Limb (tissue), 2 donors: ENCODE data around the gene MAPK14.
"Not testable (repeated sequence)": the region's sequence is repeated elsewhere in the genome, so short reads cannot be mapped to it uniquely, and the experiment has no call there.

Experiments used
- DNase-seq, 2 donors: peaks; one replicate each; pipeline ENCODE4 v3.0.0-alpha.2; 2016; ENCODE audit errors: extremely low spot score in 2 of 2

MAPK14 gene

DNA sequence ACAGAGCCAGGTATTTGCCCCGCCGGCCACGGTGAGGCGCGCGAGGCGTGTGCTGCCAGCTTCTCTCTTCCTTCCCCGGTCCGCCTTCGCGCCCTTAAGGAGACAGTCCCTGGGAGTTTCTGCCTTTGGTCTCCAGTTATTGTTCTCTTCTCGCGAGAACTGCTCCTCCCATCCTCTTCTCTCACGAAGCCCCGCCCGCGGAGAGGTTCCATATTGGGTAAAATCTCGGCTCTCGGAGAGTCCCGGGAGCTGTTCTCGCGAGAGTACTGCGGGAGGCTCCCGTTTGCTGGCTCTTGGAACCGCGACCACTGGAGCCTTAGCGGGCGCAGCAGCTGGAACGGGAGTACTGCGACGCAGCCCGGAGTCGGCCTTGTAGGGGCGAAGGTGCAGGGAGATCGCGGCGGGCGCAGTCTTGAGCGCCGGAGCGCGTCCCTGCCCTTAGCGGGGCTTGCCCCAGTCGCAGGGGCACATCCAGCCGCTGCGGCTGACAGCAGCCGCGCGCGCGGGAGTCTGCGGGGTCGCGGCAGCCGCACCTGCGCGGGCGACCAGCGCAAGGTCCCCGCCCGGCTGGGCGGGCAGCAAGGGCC lies at the start of gene MAPK14:
MAPK14 (plus strand) TSS at position 308 of the 587 bp plus-strand sequence. CDS start 350 bp downstream, outside the sequence.
- peak; percentile 99 to 100 for DNase-seq

DNA sequence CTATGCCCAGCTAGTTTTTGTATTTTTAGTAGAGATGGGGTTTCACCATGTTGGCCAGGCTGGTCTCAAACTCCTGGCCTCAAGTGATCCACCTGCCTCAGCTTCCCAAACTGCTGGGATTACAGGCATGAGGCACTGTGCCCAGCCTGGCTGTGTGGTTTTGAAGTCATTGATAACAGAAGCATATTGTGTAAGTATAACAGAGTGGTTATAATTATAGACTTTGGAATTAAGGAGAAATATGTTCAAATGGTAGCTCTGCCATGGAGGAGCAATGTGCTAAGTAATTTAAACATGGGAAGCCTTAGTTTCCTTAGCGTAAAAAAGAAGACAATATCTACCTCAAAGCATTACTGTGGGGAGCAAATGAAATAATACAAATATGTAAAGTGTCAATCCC lies 47.5 kb upstream of the MAPK14 start:
- DNase-seq = not testable (repeated sequence)

DNA sequence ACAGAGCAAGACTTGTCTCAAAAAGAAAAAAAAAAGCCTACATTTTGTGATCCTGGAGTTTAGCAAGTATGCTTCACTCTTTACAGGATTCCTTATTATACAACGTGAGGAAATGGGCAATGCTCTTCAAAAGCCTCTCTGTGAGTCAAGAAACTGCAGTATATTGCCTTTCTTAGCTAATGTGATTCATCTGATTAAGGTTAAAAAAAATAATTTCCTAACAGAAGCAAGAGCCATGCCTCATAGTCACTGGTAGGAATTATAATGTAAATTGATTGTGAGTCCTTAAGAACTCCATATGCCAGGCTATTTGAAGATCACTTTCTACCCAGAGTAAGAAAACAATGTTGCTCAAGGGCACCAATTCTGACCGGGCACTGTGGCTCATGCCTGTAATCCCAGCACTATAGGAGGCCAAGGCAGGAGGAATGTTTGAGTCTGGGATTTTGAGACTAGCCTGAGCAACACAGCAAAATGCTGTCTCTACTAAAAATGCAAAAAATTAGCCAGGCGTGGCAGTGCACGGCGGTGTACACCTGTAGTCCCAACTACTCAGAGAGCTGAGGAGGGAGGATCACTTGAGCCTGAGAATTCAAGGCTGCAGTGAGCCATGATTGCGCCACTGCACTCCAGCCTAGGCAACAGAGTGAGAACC lies 46.5 kb upstream of the MAPK14 start:
- no peak for DNase-seq

DNA sequence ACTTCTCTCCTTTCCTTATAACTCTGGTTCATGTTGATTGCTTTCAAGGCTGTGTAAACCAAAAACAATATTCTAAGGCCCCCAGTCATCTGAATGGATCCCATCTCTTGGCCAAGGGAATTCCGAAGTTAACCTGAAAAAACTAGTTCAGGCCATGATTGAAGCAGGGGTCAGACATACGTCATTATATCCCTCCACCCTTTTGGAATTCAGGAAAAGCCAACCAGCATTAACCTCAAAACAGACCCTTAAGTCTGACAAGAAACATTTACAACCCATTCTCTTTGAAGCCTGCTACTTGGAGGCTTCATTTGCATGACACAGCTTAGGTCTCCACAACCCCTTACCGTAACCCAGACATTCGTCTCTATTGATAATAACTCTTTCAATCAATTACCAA lies 42.9 kb upstream of the MAPK14 start:
- DNase-seq = no peak

DNA sequence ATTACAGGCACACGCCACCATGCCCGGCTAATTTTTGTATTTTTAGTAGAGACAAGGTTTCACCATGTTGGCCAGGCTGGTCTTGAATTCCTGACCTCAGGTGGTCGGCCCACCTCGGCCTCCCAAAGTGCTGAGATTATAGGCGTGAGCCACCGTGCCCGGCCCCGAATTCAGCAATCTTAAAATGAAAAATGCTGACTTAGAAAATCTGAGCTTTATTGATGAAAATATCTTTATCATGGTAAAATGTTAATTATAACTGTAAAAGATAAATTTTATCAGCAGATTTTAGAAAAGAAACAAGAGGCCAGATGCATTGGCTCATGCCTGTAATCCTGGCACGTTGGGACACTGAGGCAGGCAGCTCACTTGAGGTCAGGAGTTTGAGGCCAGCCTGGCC lies 39.6 kb upstream of the MAPK14 start:
- not testable (repeated sequence) for DNase-seq

DNA sequence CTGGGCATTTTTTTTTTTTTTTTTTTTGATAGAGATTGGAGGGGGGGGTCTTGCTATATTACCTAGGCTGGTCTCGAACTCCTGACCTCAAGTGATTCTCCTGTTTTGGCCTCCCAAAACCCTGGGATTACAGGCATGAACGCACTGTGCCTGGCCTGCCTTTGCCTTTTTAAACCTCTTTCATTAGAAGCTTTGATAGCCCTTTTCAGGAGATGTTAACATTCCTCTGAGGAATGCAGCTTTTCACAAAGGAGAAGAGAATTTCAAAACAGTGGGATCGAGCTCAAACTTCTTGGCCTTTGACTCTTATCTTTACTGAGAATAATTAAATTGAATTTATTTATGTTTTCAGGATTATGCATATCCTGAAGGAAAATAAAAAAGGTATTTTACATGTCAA lies 34.5 kb upstream of the MAPK14 start:
- DNase-seq = no peak

DNA sequence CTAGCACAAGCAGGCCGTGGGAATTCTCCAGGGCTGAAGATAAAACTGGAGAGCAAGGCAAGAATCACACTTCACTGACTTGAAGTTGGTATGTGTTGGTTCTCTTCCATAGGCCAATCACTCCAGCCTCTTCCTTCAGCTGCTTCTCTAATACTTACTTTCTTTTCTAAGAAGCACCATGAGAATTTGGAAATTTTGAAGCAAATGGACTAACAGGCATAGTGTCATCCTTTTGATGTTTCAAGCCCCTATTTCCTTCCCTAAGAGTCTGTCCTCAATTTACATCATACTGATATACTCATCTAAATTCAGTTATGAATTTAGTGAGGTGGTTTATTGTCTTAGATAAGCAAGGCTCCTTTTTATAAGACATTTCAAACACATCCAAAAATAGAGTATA lies 27.2 kb upstream of the MAPK14 start:
- no peak for DNase-seq

DNA sequence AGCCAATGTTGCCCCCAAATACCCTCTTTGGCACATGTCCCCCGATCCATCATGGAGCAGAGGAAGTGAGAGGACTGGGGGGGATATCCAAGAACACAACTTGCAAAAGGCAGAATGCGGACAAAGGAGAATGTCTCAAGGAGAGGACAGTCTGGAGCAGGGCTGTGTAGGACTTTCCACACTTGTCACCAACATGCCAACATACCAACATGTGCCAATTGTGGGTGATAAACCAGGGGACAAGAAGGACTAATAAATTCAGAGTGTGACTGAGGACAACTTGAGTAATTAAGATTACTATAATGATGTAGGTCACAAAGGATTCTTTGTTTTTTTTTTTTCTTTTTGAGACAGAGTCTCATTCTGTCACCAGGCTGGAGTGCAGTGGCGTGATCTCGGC lies 11.9 kb upstream of the MAPK14 start:
- DNase-seq = no peak

DNA sequence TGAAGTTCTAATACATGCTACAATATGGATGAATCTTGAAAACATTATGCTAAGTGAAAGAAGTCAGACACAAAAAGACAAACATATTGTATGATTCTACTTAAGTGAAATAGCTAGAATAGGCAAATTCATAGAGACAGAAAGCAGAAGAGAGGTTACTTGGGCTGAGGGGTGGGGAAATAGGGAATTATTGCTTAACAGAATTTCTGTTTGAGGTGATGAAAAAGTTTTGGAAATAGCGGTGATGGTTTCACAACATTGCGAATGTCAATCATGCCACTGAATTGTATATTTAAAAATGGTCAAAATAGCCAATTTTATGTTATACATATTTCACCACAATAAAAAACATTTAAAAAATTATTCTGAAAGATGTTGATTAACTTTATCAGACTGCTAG lies 9.3 kb upstream of the MAPK14 start:
- no peak for DNase-seq

DNA sequence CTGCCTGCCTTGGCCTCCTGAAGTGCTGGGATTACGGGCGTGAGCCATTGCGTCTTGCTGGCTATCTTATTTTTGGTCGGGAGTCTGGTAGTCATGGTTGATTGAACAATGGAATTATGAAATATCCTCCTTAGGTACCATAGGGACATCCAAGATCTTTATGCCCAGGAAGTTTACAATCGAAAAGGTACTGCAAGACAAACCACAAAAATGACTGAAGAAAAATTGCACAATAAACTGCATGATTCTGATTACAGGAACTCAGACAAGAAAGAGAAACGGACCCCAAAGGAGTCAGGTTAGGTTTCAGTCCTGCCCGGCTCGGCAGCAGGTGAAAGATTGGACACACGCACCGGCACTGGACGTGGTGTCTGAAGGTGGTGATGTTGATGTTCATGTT lies 8.4 kb upstream of the MAPK14 start:
- no peak for DNase-seq

DNA sequence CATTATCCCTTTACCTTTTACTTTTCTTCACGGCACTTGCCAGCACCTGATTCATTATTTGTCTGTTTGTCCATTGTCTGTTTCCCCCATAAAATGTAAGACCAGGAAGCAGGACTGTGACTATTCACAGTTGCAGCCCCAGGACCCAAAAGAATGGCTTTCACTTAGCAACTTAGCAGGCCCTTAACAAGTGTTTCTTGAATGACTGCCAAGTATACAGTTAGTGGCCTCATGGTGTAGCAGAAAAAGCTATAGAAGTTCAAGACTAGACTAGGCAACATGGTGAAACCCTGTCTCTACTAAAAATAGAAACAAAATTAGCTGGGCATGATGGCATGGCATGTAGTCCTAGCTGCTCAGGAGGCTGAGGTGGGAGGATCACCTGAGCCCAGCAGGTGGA lies 7.5 kb upstream of the MAPK14 start:
- DNase-seq = no peak

DNA sequence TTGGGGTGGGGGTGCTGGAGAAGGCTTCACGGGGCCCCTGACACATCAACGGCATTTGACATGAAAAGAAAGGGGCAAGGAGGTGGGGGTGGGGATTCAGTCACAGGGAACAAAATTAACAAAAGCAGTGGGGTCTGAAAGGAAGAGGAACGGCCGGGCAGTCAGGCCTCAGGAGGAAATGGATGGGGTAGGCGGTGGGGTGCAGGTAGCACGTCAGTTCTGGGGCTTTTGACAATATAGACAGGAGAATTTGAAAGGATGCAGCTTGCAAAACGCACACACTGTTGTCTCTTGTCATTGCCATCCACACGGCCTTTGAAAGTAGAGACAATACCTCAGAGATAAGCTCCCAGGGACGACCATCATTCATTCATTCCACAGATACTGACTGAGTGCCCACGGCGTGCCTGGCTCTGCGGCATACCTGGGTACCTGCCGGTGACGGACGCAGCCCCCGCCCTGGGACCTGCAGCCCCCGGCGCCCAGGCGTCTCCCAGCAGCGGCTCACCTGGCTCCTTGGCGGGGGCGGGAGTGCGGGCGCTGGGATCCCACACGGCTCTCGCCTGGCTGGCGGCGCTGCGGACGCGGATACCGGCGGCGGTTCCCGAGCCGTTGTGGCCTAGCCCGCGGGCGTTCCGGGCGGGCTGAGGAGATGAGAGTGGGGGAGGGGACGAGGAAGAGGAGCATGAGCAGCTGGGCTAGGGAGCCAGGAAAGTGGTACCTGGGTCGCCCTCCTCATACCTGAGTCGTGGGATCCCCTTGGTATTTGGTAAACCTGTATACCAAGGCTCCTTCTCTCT lies 3.4 kb upstream of the MAPK14 start, which contains the start of gene SLC26A8:
SLC26A8 (minus strand) TSS at position 646 of the 800 bp plus-strand sequence. CDS start 4,934 bp downstream, outside the sequence.
- DNase-seq = peak in 1 of 2 donors; percentile 38

DNA sequence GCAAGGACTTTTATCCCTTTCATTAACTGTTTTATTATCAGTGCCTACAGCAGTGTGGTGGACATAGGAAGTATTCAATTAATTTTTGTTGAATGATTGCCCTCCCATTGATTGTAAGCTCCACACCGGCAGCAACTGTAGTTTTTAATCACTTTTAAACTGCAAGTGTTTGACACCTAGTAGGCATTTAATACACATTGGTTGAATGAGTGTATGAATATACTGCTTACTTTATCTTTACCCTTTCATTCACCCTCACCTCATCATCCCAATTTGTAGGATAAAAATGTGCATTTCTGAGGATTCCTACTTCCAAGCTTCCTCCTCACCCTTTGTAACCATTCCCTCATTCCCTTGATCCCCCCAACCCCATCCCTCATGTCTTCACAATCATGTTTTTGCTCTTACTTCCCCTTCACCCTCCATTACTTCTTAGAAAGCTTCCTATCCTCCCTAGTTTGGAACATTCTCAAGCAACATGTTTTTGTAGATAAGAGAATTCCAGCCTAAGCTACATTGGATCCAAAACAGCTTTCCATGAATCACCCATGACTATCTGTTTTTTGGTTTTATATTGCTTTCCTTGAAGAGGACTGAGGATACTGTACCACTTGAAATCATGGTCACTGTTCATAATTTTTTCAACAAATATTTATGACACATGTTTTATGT lies 2.2 kb upstream of the MAPK14 start:
- no peak for DNase-seq

DNA sequence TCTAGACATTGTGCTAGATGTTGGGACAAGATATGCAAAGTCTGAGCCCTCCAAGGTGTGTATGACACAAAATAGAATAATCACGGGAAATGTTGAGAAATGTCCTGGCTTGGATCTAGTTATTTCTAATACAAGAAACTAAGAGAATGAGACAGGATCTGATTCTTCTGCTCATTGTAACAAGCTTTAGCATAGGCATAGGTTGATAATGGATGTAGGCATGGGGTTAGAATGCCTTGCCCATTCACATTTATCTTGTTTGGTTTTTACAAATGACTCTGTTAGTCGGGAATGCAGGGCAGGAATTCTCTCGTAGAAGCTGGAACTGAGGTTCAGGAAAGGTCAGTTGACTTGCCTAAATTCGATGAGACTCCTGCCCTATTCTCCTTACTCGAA lies 1.7 kb upstream of the MAPK14 start:
- no peak for DNase-seq

DNA sequence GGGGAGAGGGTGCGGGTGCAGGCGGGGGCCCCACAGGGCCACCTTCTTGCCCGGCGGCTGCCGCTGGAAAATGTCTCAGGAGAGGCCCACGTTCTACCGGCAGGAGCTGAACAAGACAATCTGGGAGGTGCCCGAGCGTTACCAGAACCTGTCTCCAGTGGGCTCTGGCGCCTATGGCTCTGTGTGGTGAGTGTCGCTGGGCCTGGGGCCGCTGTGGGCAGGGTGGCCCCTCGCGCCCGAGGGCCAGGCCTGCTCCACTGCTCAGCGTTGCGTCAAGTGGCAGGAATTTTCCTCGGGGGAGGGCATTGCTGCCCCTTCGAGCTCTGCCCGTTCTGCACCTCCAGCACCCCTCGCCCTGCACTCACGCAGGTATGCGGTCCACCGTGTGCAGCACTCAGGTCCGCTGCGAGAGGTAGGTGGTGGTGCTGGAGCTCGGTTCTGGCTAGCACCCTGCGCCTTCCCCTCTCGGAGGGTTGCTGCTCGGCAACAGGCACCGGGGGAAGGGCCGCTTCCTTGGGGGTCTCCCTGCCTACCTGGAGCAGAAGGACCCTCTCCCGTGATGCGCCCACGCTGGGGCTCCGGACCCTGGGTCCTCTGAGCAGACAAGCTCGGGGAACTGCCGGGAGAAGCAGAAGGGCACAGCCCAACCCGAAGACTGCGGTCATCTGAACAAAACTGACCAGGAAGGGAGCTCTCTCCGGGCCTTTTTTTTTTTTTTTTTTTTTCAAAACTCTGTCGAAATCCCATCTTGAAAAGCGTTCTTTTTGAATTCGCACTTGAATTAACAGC lies 674 bp downstream of the MAPK14 start:
- DNase-seq = peak in 1 of 2 donors; percentile 67

DNA sequence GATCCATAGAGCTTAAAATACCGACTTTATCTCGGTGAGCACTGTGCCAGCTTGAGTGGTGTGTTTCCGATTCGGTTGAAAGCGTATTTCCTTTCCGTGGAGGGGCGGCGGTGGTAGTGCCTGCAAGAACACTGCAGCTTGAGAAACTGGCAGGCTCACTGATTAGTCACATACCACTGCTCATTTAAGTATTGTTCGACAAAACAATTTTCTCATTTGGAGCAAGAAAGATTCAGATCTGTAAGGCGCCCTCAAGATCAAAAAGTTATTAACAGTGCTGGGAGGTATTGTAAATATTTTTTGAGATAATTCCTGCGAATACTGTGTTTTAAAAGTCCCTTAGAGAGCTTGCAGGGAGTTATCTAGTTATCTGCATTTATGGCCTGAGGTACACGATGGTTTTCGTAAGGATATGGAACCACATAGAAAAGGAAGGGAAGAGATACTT lies 1.3 kb downstream of the MAPK14 start:
- DNase-seq = peak; percentile 29 to 41

DNA sequence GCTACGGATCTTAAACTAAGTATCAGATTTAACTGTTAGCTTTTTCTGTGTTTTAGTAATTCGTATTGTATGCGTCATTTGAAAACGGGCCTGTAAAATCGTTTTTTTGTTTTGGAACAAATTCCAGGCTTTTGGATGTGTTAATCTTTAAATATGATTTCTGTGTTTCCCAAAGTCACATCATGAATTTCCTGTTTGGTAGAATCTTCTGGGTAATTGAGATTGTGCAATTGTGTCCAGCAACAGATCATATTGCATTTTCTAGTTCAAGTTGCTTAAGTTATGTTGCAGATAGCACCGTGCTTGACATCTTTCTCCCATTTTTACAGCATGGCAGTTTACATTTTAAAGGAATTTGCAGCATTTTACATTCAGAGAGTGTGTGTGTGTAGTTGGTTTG lies 1.9 kb downstream of the MAPK14 start:
- peak in 1 of 2 donors; percentile 13 for DNase-seq

DNA sequence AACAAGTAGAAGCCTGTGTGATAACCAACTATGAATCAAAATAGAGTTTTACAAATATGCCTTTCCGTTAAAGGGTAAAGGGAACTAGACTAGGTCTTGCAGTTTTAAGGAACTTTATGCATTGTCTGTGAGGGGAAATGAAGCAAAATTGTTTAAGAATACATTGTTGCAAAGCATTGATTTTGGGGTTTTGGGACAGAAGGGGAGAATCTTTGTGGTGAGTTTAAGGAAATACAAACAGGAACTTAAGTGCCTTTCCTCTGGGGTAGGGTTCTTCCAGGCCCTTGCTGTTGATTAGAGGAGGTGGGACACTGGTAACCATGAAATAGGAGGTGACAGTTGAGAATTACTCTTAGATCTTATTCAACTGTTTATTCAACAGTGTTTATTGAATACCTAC lies 4.7 kb downstream of the MAPK14 start:
- no peak for DNase-seq

DNA sequence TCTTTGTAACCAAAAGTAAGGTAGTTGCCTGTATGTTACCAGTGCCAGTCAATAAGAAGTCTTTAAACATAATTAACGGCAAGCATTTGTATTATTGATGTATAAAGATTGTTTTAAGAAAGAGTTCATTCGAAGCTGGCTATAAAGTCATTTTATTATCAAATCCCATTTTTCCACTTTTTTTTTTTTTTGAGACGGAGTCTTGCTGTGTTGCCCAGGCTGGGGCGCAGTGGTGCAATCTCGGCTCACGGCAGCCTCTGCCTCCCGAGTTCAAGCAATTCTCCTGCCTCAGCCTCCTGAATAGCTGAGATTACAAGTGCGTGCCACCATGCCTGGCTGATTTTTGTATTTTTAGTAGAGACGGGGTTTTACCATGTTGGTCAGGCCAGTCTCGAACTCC lies 5.5 kb downstream of the MAPK14 start:
- DNase-seq = not testable (repeated sequence)

DNA sequence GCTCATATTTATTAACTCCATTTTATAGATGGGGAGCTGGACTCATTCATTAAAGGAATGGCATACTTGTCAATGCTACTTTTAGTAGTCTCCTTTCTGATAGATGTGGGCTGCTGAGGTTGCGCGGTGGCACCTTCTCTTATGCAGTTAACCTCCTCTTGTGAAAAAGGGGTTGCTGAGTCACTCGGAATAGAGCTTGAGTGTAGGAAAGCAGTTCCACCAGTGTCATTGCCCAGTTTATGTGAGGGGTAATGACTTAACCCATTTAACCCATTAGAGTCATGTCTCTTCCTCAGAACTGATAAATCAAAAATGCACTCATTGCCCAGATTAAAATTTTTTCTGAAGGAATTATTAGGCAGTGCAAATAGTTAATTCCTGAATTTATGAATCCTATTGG lies 6.3 kb downstream of the MAPK14 start:
- DNase-seq = no peak

DNA sequence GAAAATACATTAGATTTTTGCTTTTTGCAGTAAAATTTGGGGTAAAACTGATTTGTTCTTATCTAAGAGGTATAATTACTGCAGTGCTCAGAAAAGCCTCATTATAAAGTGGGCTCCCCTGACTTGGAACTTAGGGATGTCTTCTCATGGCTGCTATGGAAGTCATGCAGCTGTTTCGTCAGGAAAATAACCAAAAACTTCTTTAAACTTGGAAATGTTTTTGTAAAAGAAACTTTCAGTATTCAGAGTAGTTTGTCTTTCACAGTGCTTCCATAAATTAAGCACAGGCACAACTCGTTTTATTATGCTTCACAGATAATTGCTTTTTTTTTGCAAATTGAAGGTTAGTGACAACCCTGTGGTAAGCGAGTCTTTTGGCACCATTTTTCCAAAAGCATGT lies 6.8 kb downstream of the MAPK14 start:
- no peak for DNase-seq
